K562 (cell line): ENCODE results near the gene PRR7. TPM values are rescaled to one million over a fixed set of nuclear protein-coding genes. Genes with fewer than 3 reads are reported as not detected.
A peak's percentile ranks its signal among the peaks of the same experiment; 100 is the strongest.

Experiments used
- CAMTA2 ChIP-seq: fragments of 250-450 bp; sonication (Bioruptor Pico); conservative IDR thresholded peaks from 2 replicates; pipeline ENCODE4 v1.5.1; 2022
- CBX1 ChIP-seq: sonication (generic); IDR thresholded peaks from 2 replicates; pipeline ENCODE4 v1.6.1; 2016; ENCODE audit warnings: antibody characterized with exemption, low read depth, mild to moderate bottlenecking
- CTCFL ChIP-seq: IDR thresholded peaks from 2 replicates; pipeline ENCODE4 v1.6.1; 2011; ENCODE audit warnings: borderline replicate concordance, low read depth, mild to moderate bottlenecking, moderate library complexity, low read length; ENCODE audit not compliant: insufficient read depth, poor library complexity, severe bottlenecking
- GATAD2A ChIP-seq: fragments of 450-650 bp; IDR thresholded peaks from 2 replicates; pipeline ENCODE4 v1.6.1; 2017
- HDAC2 ChIP-seq: fragments of 450-650 bp; IDR thresholded peaks from 2 replicates; pipeline ENCODE4 v1.6.1; 2016; ENCODE audit warnings: mild to moderate bottlenecking
- MLLT1 ChIP-seq, 2 experiments: fragments of 450-650 bp; IDR thresholded peaks; 2 replicates each; pipeline ENCODE4 v1.6.1; 2016
- PHF21A ChIP-seq: fragments of 450-650 bp; IDR thresholded peaks from 2 replicates; pipeline ENCODE4 v1.6.1; 2017; ENCODE audit warnings: low read depth, borderline replicate concordance
- RBM17 ChIP-seq: fragments of 200-400 bp; formaldehyde crosslinking; IDR thresholded peaks from 2 replicates; pipeline ENCODE4 v1.6.1; 2017; ENCODE audit warnings: low read depth, mild to moderate bottlenecking, low read length, borderline replicate concordance
- RBM22 ChIP-seq: fragments of 200-400 bp; formaldehyde crosslinking; IDR thresholded peaks from 2 replicates; pipeline ENCODE4 v1.6.1; 2018; ENCODE audit warnings: low read length, low read depth; ENCODE audit not compliant: poor library complexity, severe bottlenecking
- RBM34 ChIP-seq: fragments of 200-400 bp; formaldehyde crosslinking; IDR thresholded peaks from 2 replicates; pipeline ENCODE4 v1.6.1; 2018; ENCODE audit warnings: low read length, borderline replicate concordance; ENCODE audit not compliant: insufficient read depth
- RNF2 ChIP-seq: sonication (generic); IDR thresholded peaks from 2 replicates; pipeline ENCODE4 v1.6.1; 2016
- SOX6 ChIP-seq: fragments of 450-650 bp; IDR thresholded peaks from 2 replicates; pipeline ENCODE4 v1.6.1; 2014; ENCODE audit warnings: mild to moderate bottlenecking
- SRSF7 ChIP-seq: fragments of 200-400 bp; formaldehyde crosslinking; optimal IDR thresholded peaks from 2 replicates; pipeline ENCODE3; 2017; ENCODE audit warnings: mild to moderate bottlenecking, low read depth, low read length
- TBL1XR1 ChIP-seq, 2 experiments: IDR thresholded peaks; 2 replicates each; pipeline ENCODE4 v1.6.1; 2012; ENCODE audit warnings: improper control_type of control experiment in 2 of 2, low read length in 2 of 2, mild to moderate bottlenecking in 1 of 2
- TSHZ1 ChIP-seq: fragments of 250-450 bp; sonication (Bioruptor Pico); IDR thresholded peaks from 2 replicates; pipeline ENCODE4 v1.4.0; 2020; ENCODE audit warnings: mild to moderate bottlenecking, moderate library complexity
- YBX1 ChIP-seq: fragments of 450-650 bp; IDR thresholded peaks from 2 replicates; pipeline ENCODE4 v1.7.1; 2016; ENCODE audit warnings: mild to moderate bottlenecking
- ZBTB1 ChIP-seq: sonication (generic); formaldehyde crosslinking; IDR thresholded peaks from 2 replicates; pipeline ENCODE4 v1.8.1; 2023; ENCODE audit warnings: missing genetic modification reagents, low read depth, mild to moderate bottlenecking, borderline replicate concordance
- ZKSCAN1 ChIP-seq: fragments of 150-350 bp; IDR thresholded peaks from 2 replicates; pipeline ENCODE4 v1.6.1; 2016; ENCODE audit warnings: low read depth, low read length
- ZNF124 ChIP-seq: sonication (generic); formaldehyde crosslinking; IDR thresholded peaks from 2 replicates; pipeline ENCODE4 v1.8.1; 2022; ENCODE audit warnings: missing genetic modification reagents
- ZNF740 ChIP-seq, 3 experiments: fragments of 200-800 bp in 1 of 3; sonication (Bioruptor generic) in 1 of 3; sonication (generic) in 1 of 3; formaldehyde crosslinking in 1 of 3; IDR thresholded peaks; 2 replicates each; pipeline versions ENCODE4 v1.6.1 to v1.8.0; 2016 to 2022; ENCODE audit warnings: mild to moderate bottlenecking in 2 of 3, missing compliant biosample characterization in 2 of 3, missing genetic modification characterization in 2 of 3, missing genetic modification reagents in 1 of 3
- ZSCAN32 ChIP-seq: fragments of 450-650 bp; formaldehyde crosslinking; IDR thresholded peaks from 2 replicates; pipeline ENCODE4 v1.4.0; 2020; ENCODE audit warnings: mild to moderate bottlenecking, moderate library complexity
- polyA plus RNA-seq, 8 experiments: library from polyadenylated mRNA; depleted of rRNA in 4 of 8; stranded (reverse) in 5 of 8; unstranded in 3 of 8; fragments of >200 nt; fragmentation: Nextera tagmentation in 2 of 8; fragmentation: Illumina TruSeq in 1 of 8; extraction: Ambion mirVana in 2 of 8; extraction: Trizol in 1 of 8; gene quantifications; 2 replicates each; pipeline versions ENCODE4 v1.2.1 to v1.2.3, GENCODE V29; 2011 to 2014; ENCODE audit warnings: inconsistent platforms in 1 of 8, missing spikeins in 1 of 8
- total RNA-seq, 7 experiments: library from RNA; depleted of rRNA in 6 of 7; stranded (reverse); fragments of >200 nt in 6 of 7; fragmentation: Illumina TruSeq in 2 of 7; extraction: Trizol in 2 of 7; gene quantifications; 2 replicates each; pipeline versions ENCODE4 v1.2.1 to v1.2.3, GENCODE V29; 2011 to 2021; ENCODE audit warnings: low replicate concordance in 1 of 7

Gene PRR7
- total and polyA plus RNA-seq, 9 of the 15 experiments (the other 6 are each of a cell fraction or from before 2014, with no cell fraction given): 0.80 to 11.3 (median 10.4) TPM; not detected in 4

GRCh38 chr5:177454397-177455035 lies 7.9 kb downstream of the PRR7 start (continued):
- peak; percentile 88 for TF ChIP-seq CTCFL
- TF ChIP-seq CBX1: no peak
- no peak for TF ChIP-seq YBX1
- no peak for TF ChIP-seq ZSCAN32 (CRISPR knock-in tag)
- no peak for TF ChIP-seq ZNF124
- no peak for TF ChIP-seq RBM17
- no peak for TF ChIP-seq MLLT1 (IDR thresholded peaks at IDR 0.05)
- no peak; the same call in 1 of the 2 replicates for TF ChIP-seq ZNF740 (CRISPR knock-in tag; IDR thresholded peaks at IDR 0.05)
- TF ChIP-seq ZNF740 (tag; IDR thresholded peaks at IDR 0.05): no peak
- TF ChIP-seq CAMTA2 (CRISPR knock-in tag): no peak
- no peak for TF ChIP-seq SRSF7
- TF ChIP-seq TBL1XR1 (IDR thresholded peaks at IDR 0.05; ENCODE audit: low read length in 2 of 2): peak; percentile 69 to 90; a peak in 3 of 4 replicates
- TF ChIP-seq ZBTB1 (CRISPR knock-in tag): no peak
- TF ChIP-seq RBM22: no peak
- no peak for TF ChIP-seq PHF21A
- TF ChIP-seq TSHZ1 (CRISPR knock-in tag): no peak
- 0 out of 2 replicates have a peak, but pooled peaks have one; percentile 15 for TF ChIP-seq SOX6
- no peak for TF ChIP-seq RNF2
- no peak for TF ChIP-seq HDAC2
- TF ChIP-seq ZKSCAN1: peak; percentile 61; the same call in 1 of the 2 replicates
- no peak for TF ChIP-seq GATAD2A
- TF ChIP-seq RBM34: no peak
